ENCODE data around the gene GDPD3. TPM values are rescaled to one million over a fixed set of nuclear protein-coding genes. Genes with fewer than 3 reads are reported as not detected.

Gene GDPD3
- total and polyA plus RNA-seq, 9 of the 15 experiments (the other 6 are each of a cell fraction or from before 2014, with no cell fraction given): 0.47 to 3.9 (median 1.1) TPM

- TF ChIP-seq SUPT5H (IDR thresholded peaks at IDR 0.05) (peak; percentile 47), HDAC6 (IDR thresholded peaks at IDR 0.05; ENCODE audit: low read depth, low read length) (no peak), PCBP1 (IDR thresholded peaks at IDR 0.05; ENCODE audit: low read depth, low read length, poor library complexity, severe bottlenecking) (no peak), HIVEP1 (CRISPR knock-in tag; IDR thresholded peaks at IDR 0.05) (no peak), PHF8 (IDR thresholded peaks at IDR 0.05; ENCODE audit: borderline replicate concordance, low read length) (no peak), ZNF184 (CRISPR knock-in tag; IDR thresholded peaks at IDR 0.05) (no peak), ZNF592 (IDR thresholded peaks at IDR 0.05) (peak; percentile 76), RBM14 (IDR thresholded peaks at IDR 0.05; ENCODE audit: borderline replicate concordance, insufficient read depth, low read depth, low read length) (no peak), RBM39 (optimal IDR thresholded peaks at IDR 0.05; ENCODE audit: low read depth, low read length) (no peak), YY1 (IDR thresholded peaks at IDR 0.05; ENCODE audit: borderline replicate concordance in 1 of 3, control insufficient read depth in 1 of 3, extremely low read depth in 1 of 3, insufficient read depth in 3 of 3, insufficient read length in 1 of 3, insufficient replicate concordance in 2 of 3, low read depth in 1 of 3, low read length in 2 of 3) (peak in 1 of 3 experiments; percentile 34), DIDO1 (tag; IDR thresholded peaks at IDR 0.05; ENCODE audit: low read depth) (no peak), SMARCA4 (IDR thresholded peaks at IDR 0.05) (peak; percentile 33; the same call in 1 of the 2 replicates), PTBP1 (IDR thresholded peaks at IDR 0.05; ENCODE audit: low read depth, low read length) (0 out of 2 replicates have a peak, but pooled peaks have one; percentile 26), PYGO2 (tag; IDR thresholded peaks at IDR 0.05) (no peak), CUX1 (CRISPR knock-in tag; IDR thresholded peaks at IDR 0.05) (no peak), ZNF561 (CRISPR knock-in tag; conservative IDR thresholded peaks at IDR 0.05) (no peak), HNRNPL (IDR thresholded peaks at IDR 0.05; ENCODE audit: low read depth, low read length) (no peak), RUNX1 (IDR thresholded peaks at IDR 0.05; ENCODE audit: low read depth) (no peak)
Observed at GRCh38 chr16:30063893-30064728, 49.2 kb downstream of the GDPD3 start (continued).

All from K562 (cell line).